ENCODE measurements around the gene UNC93A.
"Not testable (repeated sequence)": the region's sequence is repeated elsewhere in the genome, so short reads cannot be mapped to it uniquely, and the experiment has no call there.

UNC93A gene

GRCh38 chr6:167274270-167274669 lies 16.8 kb upstream of the UNC93A start:
- Histone ChIP-seq H3K9me3 (ENCODE audit: control insufficient read depth in 1 of 2, low read length in 2 of 2) (no peaks in the 10 kb centered on the region), H3K4me1 (ENCODE audit: control insufficient read depth in 1 of 2, insufficient read depth in 2 of 2, low read length in 2 of 2) (no peaks in the 10 kb centered on the region), H3K4me3 (ENCODE audit: low read depth in 1 of 2, low read length in 2 of 2) (no peak overlapping the region), H3K36me3 (ENCODE audit: control insufficient read depth in 1 of 2, insufficient read depth in 2 of 2, low read length in 2 of 2) (no peaks in the 10 kb centered on the region), H3K27me3 (ENCODE audit: low read depth, low read length) (no peaks in the 10 kb centered on the region), H3K27ac (ENCODE audit: low read length) (no peak overlapping the region)

- Histone ChIP-seq H3K27me3 (ENCODE audit: low read depth, low read length) (no peaks in the 10 kb centered on the region), H3K27ac (ENCODE audit: low read length) (no peak overlapping the region), H3K4me1 (ENCODE audit: control insufficient read depth in 1 of 2, insufficient read depth in 2 of 2, low read length in 2 of 2) (no peaks in the 10 kb centered on the region)
These were observed 16.1 kb upstream of the UNC93A start for GRCh38 chr6:167275001-167275400.

GRCh38 chr6:167275436-167275835 lies 15.7 kb upstream of the UNC93A start:
- Histone ChIP-seq H3K4me3 (ENCODE audit: low read depth in 1 of 2, low read length in 2 of 2) (no peak overlapping the region), H3K9me3 (ENCODE audit: control insufficient read depth in 1 of 2, low read length in 2 of 2) (no peaks in the 10 kb centered on the region), H3K27me3 (ENCODE audit: low read depth, low read length) (no peaks in the 10 kb centered on the region), H3K36me3 (ENCODE audit: control insufficient read depth in 1 of 2, insufficient read depth in 2 of 2, low read length in 2 of 2) (no peaks in the 10 kb centered on the region), H3K4me1 (ENCODE audit: control insufficient read depth in 1 of 2, insufficient read depth in 2 of 2, low read length in 2 of 2) (no peaks in the 10 kb centered on the region), H3K27ac (ENCODE audit: low read length) (no peak overlapping the region)

More at GRCh38 chr6:167275001-167275400, 16.1 kb upstream of the UNC93A start:
- no peaks in the 10 kb centered on the region for H3K9me3 ChIP-seq (ENCODE audit: control insufficient read depth in 1 of 2, low read length in 2 of 2)
- no peak overlapping the region for H3K4me3 ChIP-seq (ENCODE audit: low read depth in 1 of 2, low read length in 2 of 2)
- no peaks in the 10 kb centered on the region for H3K36me3 ChIP-seq (ENCODE audit: control insufficient read depth in 1 of 2, insufficient read depth in 2 of 2, low read length in 2 of 2)

- Histone ChIP-seq H3K27ac (ENCODE audit: low read length) (no peak overlapping the region), H3K36me3 (ENCODE audit: control insufficient read depth in 1 of 2, insufficient read depth in 2 of 2, low read length in 2 of 2) (no peaks in the 10 kb centered on the region), H3K27me3 (ENCODE audit: low read depth, low read length) (no peaks in the 10 kb centered on the region), H3K4me3 (ENCODE audit: low read depth in 1 of 2, low read length in 2 of 2) (no peak overlapping the region), H3K4me1 (ENCODE audit: control insufficient read depth in 1 of 2, insufficient read depth in 2 of 2, low read length in 2 of 2) (no peaks in the 10 kb centered on the region), H3K9me3 (ENCODE audit: control insufficient read depth in 1 of 2, low read length in 2 of 2) (no peaks in the 10 kb centered on the region)
These were observed 14.2 kb upstream of the UNC93A start for GRCh38 chr6:167276772-167277533.

GRCh38 chr6:167278173-167278940 lies 12.8 kb upstream of the UNC93A start:
- H3K27ac ChIP-seq (ENCODE audit: low read length); H3K9me3 ChIP-seq (ENCODE audit: control insufficient read depth in 1 of 2, low read length in 2 of 2); H3K27me3 ChIP-seq (ENCODE audit: low read depth, low read length); H3K36me3 ChIP-seq (ENCODE audit: control insufficient read depth in 1 of 2, insufficient read depth in 2 of 2, low read length in 2 of 2); H3K4me3 ChIP-seq (ENCODE audit: low read depth in 1 of 2, low read length in 2 of 2); H3K4me1 ChIP-seq (ENCODE audit: control insufficient read depth in 1 of 2, insufficient read depth in 2 of 2, low read length in 2 of 2): not testable (repeated sequence)

GRCh38 chr6:167279766-167280446 lies 11.2 kb upstream of the UNC93A start:
- no peaks in the 10 kb centered on the region for H3K27me3 ChIP-seq (ENCODE audit: low read depth, low read length)
- no peaks in the 10 kb centered on the region for H3K9me3 ChIP-seq (ENCODE audit: control insufficient read depth in 1 of 2, low read length in 2 of 2)
- no peaks in the 10 kb centered on the region for H3K4me1 ChIP-seq (ENCODE audit: control insufficient read depth in 1 of 2, insufficient read depth in 2 of 2, low read length in 2 of 2)
- no peak overlapping the region for H3K4me3 ChIP-seq (ENCODE audit: low read depth in 1 of 2, low read length in 2 of 2)
- H3K36me3 ChIP-seq (ENCODE audit: control insufficient read depth in 1 of 2, insufficient read depth in 2 of 2, low read length in 2 of 2): no peaks in the 10 kb centered on the region
- H3K27ac ChIP-seq (ENCODE audit: low read length): no peak overlapping the region

- H3K4me1 ChIP-seq (ENCODE audit: control insufficient read depth in 1 of 2, insufficient read depth in 2 of 2, low read length in 2 of 2); H3K9me3 ChIP-seq (ENCODE audit: control insufficient read depth in 1 of 2, low read length in 2 of 2); H3K4me3 ChIP-seq (ENCODE audit: low read depth in 1 of 2, low read length in 2 of 2); H3K27me3 ChIP-seq (ENCODE audit: low read depth, low read length); H3K27ac ChIP-seq (ENCODE audit: low read length); H3K36me3 ChIP-seq (ENCODE audit: control insufficient read depth in 1 of 2, insufficient read depth in 2 of 2, low read length in 2 of 2): not testable (repeated sequence)
These were observed 10.6 kb upstream of the UNC93A start for GRCh38 chr6:167280466-167280865.

GRCh38 chr6:167282165-167282564 lies 8.9 kb upstream of the UNC93A start:
- no peaks in the 10 kb centered on the region for H3K36me3 ChIP-seq (ENCODE audit: control insufficient read depth in 1 of 2, insufficient read depth in 2 of 2, low read length in 2 of 2)

GRCh38 chr6:167284565-167284964 lies 6.5 kb upstream of the UNC93A start:
- H3K27ac ChIP-seq (ENCODE audit: low read length): not testable (repeated sequence)

More at GRCh38 chr6:167282165-167282564, 8.9 kb upstream of the UNC93A start:
- no peak overlapping the region for H3K27ac ChIP-seq (ENCODE audit: low read length)
- no peak overlapping the region for H3K4me3 ChIP-seq (ENCODE audit: low read depth in 1 of 2, low read length in 2 of 2)
- no peaks in the 10 kb centered on the region for H3K4me1 ChIP-seq (ENCODE audit: control insufficient read depth in 1 of 2, insufficient read depth in 2 of 2, low read length in 2 of 2)
- H3K27me3 ChIP-seq (ENCODE audit: low read depth, low read length): no peaks in the 10 kb centered on the region
- no peaks in the 10 kb centered on the region for H3K9me3 ChIP-seq (ENCODE audit: control insufficient read depth in 1 of 2, low read length in 2 of 2)

GRCh38 chr6:167285077-167285770 lies 5.9 kb upstream of the UNC93A start:
- Histone ChIP-seq H3K9me3 (ENCODE audit: control insufficient read depth in 1 of 2, low read length in 2 of 2) (no peaks in the 10 kb centered on the region), H3K4me1 (ENCODE audit: control insufficient read depth in 1 of 2, insufficient read depth in 2 of 2, low read length in 2 of 2) (no peaks in the 10 kb centered on the region), H3K4me3 (ENCODE audit: low read depth in 1 of 2, low read length in 2 of 2) (no peak overlapping the region), H3K36me3 (ENCODE audit: control insufficient read depth in 1 of 2, insufficient read depth in 2 of 2, low read length in 2 of 2) (no peaks in the 10 kb centered on the region), H3K27me3 (ENCODE audit: low read depth, low read length) (no peaks in the 10 kb centered on the region), H3K27ac (ENCODE audit: low read length) (no peak overlapping the region)

More at GRCh38 chr6:167284565-167284964, 6.5 kb upstream of the UNC93A start:
- not testable (repeated sequence) for H3K4me3 ChIP-seq (ENCODE audit: low read depth in 1 of 2, low read length in 2 of 2); H3K4me1 ChIP-seq (ENCODE audit: control insufficient read depth in 1 of 2, insufficient read depth in 2 of 2, low read length in 2 of 2); H3K36me3 ChIP-seq (ENCODE audit: control insufficient read depth in 1 of 2, insufficient read depth in 2 of 2, low read length in 2 of 2); H3K9me3 ChIP-seq (ENCODE audit: control insufficient read depth in 1 of 2, low read length in 2 of 2); H3K27me3 ChIP-seq (ENCODE audit: low read depth, low read length)

- H3K27ac ChIP-seq (ENCODE audit: low read length): no peak overlapping the region
These were observed 3.5 kb upstream of the UNC93A start for GRCh38 chr6:167287513-167288048.

More at GRCh38 chr6:167287513-167288048, 3.5 kb upstream of the UNC93A start:
- Histone ChIP-seq H3K9me3 (ENCODE audit: control insufficient read depth in 1 of 2, low read length in 2 of 2) (no peaks in the 10 kb centered on the region), H3K4me1 (ENCODE audit: control insufficient read depth in 1 of 2, insufficient read depth in 2 of 2, low read length in 2 of 2) (no peaks in the 10 kb centered on the region), H3K36me3 (ENCODE audit: control insufficient read depth in 1 of 2, insufficient read depth in 2 of 2, low read length in 2 of 2) (no peaks in the 10 kb centered on the region), H3K27me3 (ENCODE audit: low read depth, low read length) (no peaks in the 10 kb centered on the region), H3K4me3 (ENCODE audit: low read depth in 1 of 2, low read length in 2 of 2) (no peak overlapping the region)
